SK-N-SH treated with all-trans-retinoic acid at 6 μM for 48 hours (cell line): ENCODE results near the gene LAX1.
"Not testable (repeated sequence)": the region's sequence is repeated elsewhere in the genome, so short reads cannot be mapped to it uniquely, and the experiment has no call there.

Experiments used
- ATAC-seq: fragments of 200-7000 bp; cut with Tn5 transposase; 3 replicates; pipeline ENCODE4 v1.9.1; 2020; ENCODE audit warnings: mild to moderate bottlenecking, moderate library complexity
- ARNTL ChIP-seq: fragments of 450-650 bp; formaldehyde crosslinking; IDR thresholded peaks from 2 replicates; pipeline ENCODE4 v1.5.0; 2020; ENCODE audit warnings: low read depth, mild to moderate bottlenecking, moderate library complexity, borderline replicate concordance
- BACH2 ChIP-seq: fragments of 250-450 bp; sonication (Bioruptor Pico); IDR thresholded peaks from 2 replicates; pipeline ENCODE4 v1.9.0; 2021; ENCODE audit warnings: mild to moderate bottlenecking, borderline replicate concordance
- CSDC2 ChIP-seq: fragments of 250-450 bp; sonication (Bioruptor Pico); IDR thresholded peaks from 2 replicates; pipeline ENCODE4 v1.5.0; 2020; ENCODE audit warnings: mild to moderate bottlenecking, moderate library complexity
- ESRRG ChIP-seq: fragments of 250-450 bp; sonication (Bioruptor Pico); IDR thresholded peaks from 2 replicates; pipeline ENCODE4 v1.6.1; 2021; ENCODE audit warnings: mild to moderate bottlenecking
- ISL1 ChIP-seq: fragments of 250-450 bp; sonication (Bioruptor Pico); IDR thresholded peaks from 2 replicates; pipeline ENCODE4 v2.1.2; 2022; ENCODE audit warnings: mild to moderate bottlenecking, moderate library complexity
- OSR1 ChIP-seq: fragments of 250-450 bp; sonication (Bioruptor Pico); IDR thresholded peaks from 2 replicates; pipeline ENCODE4 v1.8.0; 2022; ENCODE audit warnings: moderate library complexity, mild to moderate bottlenecking, inconsistent platforms
- POU6F1 ChIP-seq: fragments of 250-450 bp; sonication (Bioruptor Pico); IDR thresholded peaks from 2 replicates; pipeline ENCODE4 v1.8.0; 2021; ENCODE audit warnings: low read depth, mild to moderate bottlenecking, moderate library complexity, borderline replicate concordance
- PPARA ChIP-seq: fragments of 250-450 bp; sonication (Bioruptor Pico); IDR thresholded peaks from 2 replicates; pipeline ENCODE4 v1.5.0; 2020; ENCODE audit warnings: mild to moderate bottlenecking, borderline replicate concordance
- RARB ChIP-seq: fragments of 250-450 bp; sonication (Bioruptor Pico); IDR thresholded peaks from 2 replicates; pipeline ENCODE4 v1.8.0; 2021; ENCODE audit warnings: mild to moderate bottlenecking, moderate library complexity
- TCF4 ChIP-seq: fragments of 250-450 bp; sonication (Bioruptor Pico); IDR thresholded peaks from 2 replicates; pipeline ENCODE4 v1.8.0; 2021; ENCODE audit warnings: mild to moderate bottlenecking, moderate library complexity, borderline replicate concordance
- TOX ChIP-seq: fragments of 250-450 bp; sonication (Bioruptor Pico); IDR thresholded peaks from 2 replicates; pipeline ENCODE4 v1.8.0; 2021; ENCODE audit warnings: mild to moderate bottlenecking, moderate library complexity, borderline replicate concordance
- ZC3H10 ChIP-seq: fragments of 250-450 bp; sonication (Bioruptor Pico); IDR thresholded peaks from 2 replicates; pipeline ENCODE4 v1.5.1; 2021; ENCODE audit warnings: mild to moderate bottlenecking, moderate library complexity
- ZFP3 ChIP-seq: fragments of 250-450 bp; sonication (Bioruptor Pico); IDR thresholded peaks from 2 replicates; pipeline ENCODE4 v1.5.0; 2020; ENCODE audit warnings: mild to moderate bottlenecking, moderate library complexity
- ZFP30 ChIP-seq: fragments of 450-650 bp; formaldehyde crosslinking; IDR thresholded peaks from 2 replicates; pipeline ENCODE4 v1.5.0; 2022; ENCODE audit warnings: mild to moderate bottlenecking, moderate library complexity
- ZNF565 ChIP-seq: fragments of 450-650 bp; formaldehyde crosslinking; conservative IDR thresholded peaks from 2 replicates; pipeline ENCODE4 v1.5.0; 2020; ENCODE audit warnings: low read depth, mild to moderate bottlenecking, moderate library complexity
- ZNF70 ChIP-seq: fragments of 450-650 bp; formaldehyde crosslinking; IDR thresholded peaks from 2 replicates; pipeline ENCODE4 v1.5.0; 2020; ENCODE audit warnings: mild to moderate bottlenecking, moderate library complexity
- TF ChIP-seq, protein P1 (sequence below): fragments of 250-450 bp; sonication (Bioruptor Pico); IDR thresholded peaks from 2 replicates; pipeline ENCODE4 v1.5.1; 2021; ENCODE audit warnings: mild to moderate bottlenecking, moderate library complexity
- TF ChIP-seq, protein P2 (sequence below): fragments of 250-450 bp; sonication (Bioruptor Pico); IDR thresholded peaks from 2 replicates; pipeline ENCODE4 v1.5.0; 2020; ENCODE audit warnings: mild to moderate bottlenecking, moderate library complexity
- TF ChIP-seq, protein P3 (sequence below): fragments of 250-450 bp; sonication (Bioruptor Pico); IDR thresholded peaks from 2 replicates; pipeline ENCODE4 v1.8.0; 2020; ENCODE audit warnings: mild to moderate bottlenecking, moderate library complexity, borderline replicate concordance

The LAX1 gene

DNA sequence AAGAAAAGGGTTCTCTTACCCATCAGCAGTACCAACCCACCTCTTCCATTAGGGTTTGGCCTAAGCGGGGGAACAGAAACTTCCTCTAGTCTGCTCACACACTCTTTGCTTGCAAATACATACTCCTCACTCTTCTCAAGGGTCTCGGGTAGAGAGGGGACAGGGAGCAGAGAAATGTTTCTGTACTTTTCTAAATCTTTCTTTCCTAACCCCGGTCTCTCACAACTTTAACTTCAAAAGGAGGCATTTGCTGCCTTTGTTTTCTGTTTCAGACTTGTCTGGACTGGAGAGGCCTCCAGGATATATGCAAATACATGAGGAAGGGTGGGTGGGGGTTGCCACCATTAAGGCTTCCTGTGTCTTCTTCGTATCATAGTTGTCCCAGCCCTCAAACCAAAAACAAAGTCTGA lies 10.5 kb upstream of the LAX1 start:
- TF ChIP-seq, protein P1, sequence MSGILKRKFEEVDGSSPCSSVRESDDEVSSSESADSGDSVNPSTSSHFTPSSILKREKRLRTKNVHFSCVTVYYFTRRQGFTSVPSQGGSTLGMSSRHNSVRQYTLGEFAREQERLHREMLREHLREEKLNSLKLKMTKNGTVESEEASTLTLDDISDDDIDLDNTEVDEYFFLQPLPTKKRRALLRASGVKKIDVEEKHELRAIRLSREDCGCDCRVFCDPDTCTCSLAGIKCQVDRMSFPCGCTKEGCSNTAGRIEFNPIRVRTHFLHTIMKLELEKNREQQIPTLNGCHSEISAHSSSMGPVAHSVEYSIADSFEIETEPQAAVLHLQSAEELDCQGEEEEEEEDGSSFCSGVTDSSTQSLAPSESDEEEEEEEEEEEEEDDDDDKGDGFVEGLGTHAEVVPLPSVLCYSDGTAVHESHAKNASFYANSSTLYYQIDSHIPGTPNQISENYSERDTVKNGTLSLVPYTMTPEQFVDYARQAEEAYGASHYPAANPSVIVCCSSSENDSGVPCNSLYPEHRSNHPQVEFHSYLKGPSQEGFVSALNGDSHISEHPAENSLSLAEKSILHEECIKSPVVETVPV (CRISPR knock-in tag), result no peak
- TF ChIP-seq BACH2 (CRISPR knock-in tag) (no peak), ARNTL (CRISPR knock-in tag) (no peak), ZFP3 (CRISPR knock-in tag) (no peak), OSR1 (no peak), ZC3H10 (CRISPR knock-in tag) (no peak), ESRRG (no peak), TOX (CRISPR knock-in tag) (no peak), RARB (CRISPR knock-in tag) (no peak), ISL1 (no peak), ZNF70 (CRISPR knock-in tag) (no peak), TCF4 (CRISPR knock-in tag) (no peak), ZNF565 (no peak)
- TF ChIP-seq, protein P2, sequence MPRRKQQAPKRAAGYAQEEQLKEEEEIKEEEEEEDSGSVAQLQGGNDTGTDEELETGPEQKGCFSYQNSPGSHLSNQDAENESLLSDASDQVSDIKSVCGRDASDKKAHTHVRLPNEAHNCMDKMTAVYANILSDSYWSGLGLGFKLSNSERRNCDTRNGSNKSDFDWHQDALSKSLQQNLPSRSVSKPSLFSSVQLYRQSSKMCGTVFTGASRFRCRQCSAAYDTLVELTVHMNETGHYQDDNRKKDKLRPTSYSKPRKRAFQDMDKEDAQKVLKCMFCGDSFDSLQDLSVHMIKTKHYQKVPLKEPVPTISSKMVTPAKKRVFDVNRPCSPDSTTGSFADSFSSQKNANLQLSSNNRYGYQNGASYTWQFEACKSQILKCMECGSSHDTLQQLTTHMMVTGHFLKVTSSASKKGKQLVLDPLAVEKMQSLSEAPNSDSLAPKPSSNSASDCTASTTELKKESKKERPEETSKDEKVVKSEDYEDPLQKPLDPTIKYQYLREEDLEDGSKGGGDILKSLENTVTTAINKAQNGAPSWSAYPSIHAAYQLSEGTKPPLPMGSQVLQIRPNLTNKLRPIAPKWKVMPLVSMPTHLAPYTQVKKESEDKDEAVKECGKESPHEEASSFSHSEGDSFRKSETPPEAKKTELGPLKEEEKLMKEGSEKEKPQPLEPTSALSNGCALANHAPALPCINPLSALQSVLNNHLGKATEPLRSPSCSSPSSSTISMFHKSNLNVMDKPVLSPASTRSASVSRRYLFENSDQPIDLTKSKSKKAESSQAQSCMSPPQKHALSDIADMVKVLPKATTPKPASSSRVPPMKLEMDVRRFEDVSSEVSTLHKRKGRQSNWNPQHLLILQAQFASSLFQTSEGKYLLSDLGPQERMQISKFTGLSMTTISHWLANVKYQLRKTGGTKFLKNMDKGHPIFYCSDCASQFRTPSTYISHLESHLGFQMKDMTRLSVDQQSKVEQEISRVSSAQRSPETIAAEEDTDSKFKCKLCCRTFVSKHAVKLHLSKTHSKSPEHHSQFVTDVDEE, result no peak
- TF ChIP-seq, protein P3, sequence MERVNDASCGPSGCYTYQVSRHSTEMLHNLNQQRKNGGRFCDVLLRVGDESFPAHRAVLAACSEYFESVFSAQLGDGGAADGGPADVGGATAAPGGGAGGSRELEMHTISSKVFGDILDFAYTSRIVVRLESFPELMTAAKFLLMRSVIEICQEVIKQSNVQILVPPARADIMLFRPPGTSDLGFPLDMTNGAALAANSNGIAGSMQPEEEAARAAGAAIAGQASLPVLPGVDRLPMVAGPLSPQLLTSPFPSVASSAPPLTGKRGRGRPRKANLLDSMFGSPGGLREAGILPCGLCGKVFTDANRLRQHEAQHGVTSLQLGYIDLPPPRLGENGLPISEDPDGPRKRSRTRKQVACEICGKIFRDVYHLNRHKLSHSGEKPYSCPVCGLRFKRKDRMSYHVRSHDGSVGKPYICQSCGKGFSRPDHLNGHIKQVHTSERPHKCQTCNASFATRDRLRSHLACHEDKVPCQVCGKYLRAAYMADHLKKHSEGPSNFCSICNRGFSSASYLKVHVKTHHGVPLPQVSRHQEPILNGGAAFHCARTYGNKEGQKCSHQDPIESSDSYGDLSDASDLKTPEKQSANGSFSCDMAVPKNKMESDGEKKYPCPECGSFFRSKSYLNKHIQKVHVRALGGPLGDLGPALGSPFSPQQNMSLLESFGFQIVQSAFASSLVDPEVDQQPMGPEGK (CRISPR knock-in tag), result no peak
- no peak for ATAC-seq

GRCh38 chr1:203756036-203756435 lies 8.9 kb upstream of the LAX1 start:
- ATAC-seq, result no peak
- TF ChIP-seq, protein P1 (CRISPR knock-in tag), result no peak
- TF ChIP-seq BACH2 (CRISPR knock-in tag), result no peak
- TF ChIP-seq TCF4 (CRISPR knock-in tag), result no peak
- TF ChIP-seq, protein P3 (CRISPR knock-in tag), result no peak
- TF ChIP-seq ZNF70 (CRISPR knock-in tag), result no peak
- TF ChIP-seq TOX (CRISPR knock-in tag), result no peak
- no peak for TF ChIP-seq CSDC2 (CRISPR knock-in tag)
- no peak for TF ChIP-seq ZNF565
- no peak for TF ChIP-seq PPARA (CRISPR knock-in tag)
- TF ChIP-seq ARNTL (CRISPR knock-in tag), result no peak
- TF ChIP-seq POU6F1 (CRISPR knock-in tag), result no peak
- TF ChIP-seq RARB (CRISPR knock-in tag), result no peak
- no peak for TF ChIP-seq ZFP30 (CRISPR knock-in tag)
- TF ChIP-seq ISL1, result no peak
- TF ChIP-seq, protein P2, result no peak
- TF ChIP-seq OSR1, result no peak
- TF ChIP-seq ZFP3 (CRISPR knock-in tag), result no peak

GRCh38 chr1:203758749-203759148 lies 6.2 kb upstream of the LAX1 start:
- not testable (repeated sequence) for ATAC-seq
